Right atrium auricular region (tissue), 2 donors: Measurements from ENCODE around the gene ACBD6. TPM values are rescaled to one million over a fixed set of nuclear protein-coding genes. Genes with fewer than 3 reads are reported as not detected.

Experiments used
- DNase-seq: peaks from one replicate; pipeline ENCODE4 v3.0.0-alpha.2; 2019; ENCODE audit warnings: low spot score
- H3K27ac ChIP-seq, 2 donors: fragments of 200-600 bp; sonication (generic); 1 replicate in 1 of 2; 2 replicates in 1 of 2; pipeline ENCODE4 v1.5.1; 2016 to 2019
- H3K27me3 ChIP-seq, 2 donors: fragments of 200-600 bp; sonication (generic); one replicate each; pipeline versions ENCODE4 v1.5.1 to v1.6.0; 2017 to 2019
- H3K36me3 ChIP-seq: fragments of 200-600 bp; sonication (generic); one replicate; pipeline ENCODE4 v1.5.1; 2016
- H3K4me1 ChIP-seq, 2 donors: fragments of 200-600 bp; sonication (generic); one replicate each; pipeline versions ENCODE4 v1.5.1 to v1.6.0; 2017 to 2019
- H3K4me3 ChIP-seq, 2 donors: fragments of 200-600 bp; sonication (generic); 1 replicate in 1 of 2; 2 replicates in 1 of 2; pipeline ENCODE4 v1.5.1; 2017 to 2019; ENCODE audit warnings: mild to moderate bottlenecking in 1 of 2, moderate library complexity in 1 of 2
- H3K9me3 ChIP-seq, 2 donors: fragments of 200-600 bp; sonication (generic); one replicate each; pipeline ENCODE4 v1.5.1; 2019
- total RNA-seq, 2 donors: library from RNA; depleted of rRNA; stranded (reverse); fragments of >200 nt; gene quantifications; one replicate each; pipeline ENCODE4 v1.1.0, GENCODE V29; 2016
- TF ChIP-seq, protein P1 (sequence below), 2 donors: fragments of 200-600 bp; sonication (generic); IDR thresholded peaks; one replicate each; pipeline ENCODE4 v1.5.1; 2019; ENCODE audit warnings: antibody characterized with exemption in 2 of 2

Gene ACBD6
- total RNA-seq, 2 donors from 2014 or later = 24.0 to 29.0 TPM

DNA sequence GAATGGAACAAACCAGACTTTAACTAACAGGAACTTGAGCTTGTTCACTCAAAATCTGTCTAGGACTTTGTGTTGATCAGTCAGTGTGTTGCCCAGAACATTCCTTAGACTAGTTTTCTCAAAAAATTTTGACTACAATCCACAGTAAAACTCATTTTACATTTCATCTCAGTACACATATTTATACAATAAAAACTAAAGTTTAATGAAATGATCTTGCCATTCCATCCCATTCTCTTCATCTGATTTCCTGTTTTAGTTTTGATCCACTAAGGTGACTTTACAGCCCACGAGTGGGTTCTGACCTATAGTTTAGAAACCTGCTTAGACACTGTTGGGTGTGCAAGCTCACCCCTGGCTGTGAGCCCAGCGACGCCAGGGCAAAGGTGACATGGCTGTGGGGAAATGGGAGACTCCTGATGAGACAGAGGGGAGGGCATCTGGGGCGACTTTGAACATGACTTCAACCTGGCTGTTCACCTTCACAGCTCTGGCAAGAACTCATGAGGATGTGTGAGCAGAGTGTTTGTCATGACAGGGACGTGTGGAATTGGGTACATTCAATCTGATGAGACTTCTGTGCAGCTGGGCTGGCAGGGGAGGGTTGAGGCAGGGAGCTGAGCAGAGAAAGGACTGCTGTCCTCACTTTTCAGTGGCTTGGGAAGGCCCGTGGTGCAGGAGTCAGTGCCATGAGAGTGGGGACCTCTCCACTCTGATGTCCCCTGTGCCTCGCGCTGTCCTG lies 231.7 kb downstream of the ACBD6 start:
- H3K9me3 ChIP-seq = no peaks in the 10 kb centered on the region
- H3K27me3 ChIP-seq = no peaks in the 10 kb centered on the region
- TF ChIP-seq, protein P1, sequence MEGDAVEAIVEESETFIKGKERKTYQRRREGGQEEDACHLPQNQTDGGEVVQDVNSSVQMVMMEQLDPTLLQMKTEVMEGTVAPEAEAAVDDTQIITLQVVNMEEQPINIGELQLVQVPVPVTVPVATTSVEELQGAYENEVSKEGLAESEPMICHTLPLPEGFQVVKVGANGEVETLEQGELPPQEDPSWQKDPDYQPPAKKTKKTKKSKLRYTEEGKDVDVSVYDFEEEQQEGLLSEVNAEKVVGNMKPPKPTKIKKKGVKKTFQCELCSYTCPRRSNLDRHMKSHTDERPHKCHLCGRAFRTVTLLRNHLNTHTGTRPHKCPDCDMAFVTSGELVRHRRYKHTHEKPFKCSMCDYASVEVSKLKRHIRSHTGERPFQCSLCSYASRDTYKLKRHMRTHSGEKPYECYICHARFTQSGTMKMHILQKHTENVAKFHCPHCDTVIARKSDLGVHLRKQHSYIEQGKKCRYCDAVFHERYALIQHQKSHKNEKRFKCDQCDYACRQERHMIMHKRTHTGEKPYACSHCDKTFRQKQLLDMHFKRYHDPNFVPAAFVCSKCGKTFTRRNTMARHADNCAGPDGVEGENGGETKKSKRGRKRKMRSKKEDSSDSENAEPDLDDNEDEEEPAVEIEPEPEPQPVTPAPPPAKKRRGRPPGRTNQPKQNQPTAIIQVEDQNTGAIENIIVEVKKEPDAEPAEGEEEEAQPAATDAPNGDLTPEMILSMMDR (IDR thresholded peaks at IDR 0.05) = no peak
- no peak overlapping the region for H3K27ac ChIP-seq
- H3K4me3 ChIP-seq = no peak overlapping the region
- peaks cover 0 to 11% of the 10 kb centered on the region in 2 donors for H3K4me1 ChIP-seq
- H3K36me3 ChIP-seq = no peaks in the 10 kb centered on the region
- peak; percentile 51 for DNase-seq

- DNase-seq = peak; percentile 61
- Histone ChIP-seq H3K9me3 (no peaks in the 10 kb centered on the region), H3K4me3 (no peak overlapping the region), H3K4me1 (peaks cover 0 to 11% of the 10 kb centered on the region in 2 donors), H3K27ac (no peak overlapping the region), H3K36me3 (no peaks in the 10 kb centered on the region), H3K27me3 (no peaks in the 10 kb centered on the region)
- TF ChIP-seq, protein P1 (IDR thresholded peaks at IDR 0.05) = no peak
Measured at GRCh38 chr1:180269645-180270529, 232.5 kb downstream of the ACBD6 start.

- no peaks in the 10 kb centered on the region for H3K27me3 ChIP-seq
- TF ChIP-seq, protein P1 (IDR thresholded peaks at IDR 0.05) = no peak
- peaks cover 0 to 11% of the 10 kb centered on the region in 2 donors for H3K4me1 ChIP-seq
Measured at GRCh38 chr1:180268556-180269075, 233.8 kb downstream of the ACBD6 start.

GRCh38 chr1:180267761-180268555 lies 234.4 kb downstream of the ACBD6 start:
- DNase-seq = peak; percentile 44
- Histone ChIP-seq H3K27me3 (no peaks in the 10 kb centered on the region), H3K4me3 (no peak overlapping the region), H3K27ac (no peak overlapping the region), H3K36me3 (no peaks in the 10 kb centered on the region), H3K9me3 (no peaks in the 10 kb centered on the region), H3K4me1 (peaks cover 0 to 11% of the 10 kb centered on the region in 2 donors)
- TF ChIP-seq, protein P1 (IDR thresholded peaks at IDR 0.05) = no peak

More at GRCh38 chr1:180268556-180269075, 233.8 kb downstream of the ACBD6 start:
- H3K36me3 ChIP-seq = no peaks in the 10 kb centered on the region
- H3K9me3 ChIP-seq = no peaks in the 10 kb centered on the region
- H3K27ac ChIP-seq = no peak overlapping the region
- no peak overlapping the region for H3K4me3 ChIP-seq
- DNase-seq = peak; percentile 18

DNA sequence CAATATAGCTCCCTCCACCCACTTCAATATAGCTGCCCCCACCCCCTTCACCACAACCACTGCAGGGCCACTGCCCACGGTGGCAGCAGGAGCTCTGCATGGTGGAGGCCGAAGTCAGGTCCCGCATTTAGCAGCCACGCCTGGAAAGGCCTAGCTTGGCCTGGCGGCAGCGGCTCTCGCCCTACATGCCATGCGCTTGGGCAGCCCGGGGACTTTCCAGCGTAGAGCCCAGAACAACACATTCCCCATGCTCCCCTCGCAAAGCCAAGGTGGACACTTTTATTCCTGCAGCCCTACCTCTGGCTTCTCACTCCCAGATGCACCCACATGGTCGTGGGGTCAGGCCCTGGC lies 235.2 kb downstream of the ACBD6 start:
- Histone ChIP-seq H3K4me1 (peaks cover 0 to 11% of the 10 kb centered on the region in 2 donors), H3K4me3 (no peak overlapping the region), H3K27ac (no peak overlapping the region), H3K9me3 (no peaks in the 10 kb centered on the region), H3K36me3 (no peaks in the 10 kb centered on the region), H3K27me3 (no peaks in the 10 kb centered on the region)
- TF ChIP-seq, protein P1 (IDR thresholded peaks at IDR 0.05) = no peak
- no peak for DNase-seq
